ENCODE results near the gene SLC25A17.
"Not testable (repeated sequence)": the region's sequence is repeated elsewhere in the genome, so short reads cannot be mapped to it uniquely, and the experiment has no call there.

DNA sequence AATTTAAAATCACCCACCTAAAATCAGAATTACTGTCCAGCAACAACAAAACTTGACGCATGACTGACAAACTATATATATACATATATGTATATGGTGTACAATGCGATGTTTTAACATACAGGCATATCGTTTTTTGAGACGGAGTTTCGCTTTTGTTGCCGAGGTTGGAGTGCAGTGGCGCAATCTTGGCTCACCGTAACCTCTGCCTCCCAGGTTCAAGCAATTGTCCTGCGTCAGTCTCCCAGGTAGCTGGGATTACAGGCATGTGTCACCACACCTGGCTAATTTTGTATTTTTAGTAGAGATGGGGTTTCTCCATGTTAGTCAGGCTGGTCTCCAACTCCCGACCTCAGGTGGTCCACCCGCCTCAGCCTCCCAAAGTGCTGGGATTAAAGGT is 26.7 kb upstream of the SLC25A17 start:
- TF ChIP-seq, protein P1, sequence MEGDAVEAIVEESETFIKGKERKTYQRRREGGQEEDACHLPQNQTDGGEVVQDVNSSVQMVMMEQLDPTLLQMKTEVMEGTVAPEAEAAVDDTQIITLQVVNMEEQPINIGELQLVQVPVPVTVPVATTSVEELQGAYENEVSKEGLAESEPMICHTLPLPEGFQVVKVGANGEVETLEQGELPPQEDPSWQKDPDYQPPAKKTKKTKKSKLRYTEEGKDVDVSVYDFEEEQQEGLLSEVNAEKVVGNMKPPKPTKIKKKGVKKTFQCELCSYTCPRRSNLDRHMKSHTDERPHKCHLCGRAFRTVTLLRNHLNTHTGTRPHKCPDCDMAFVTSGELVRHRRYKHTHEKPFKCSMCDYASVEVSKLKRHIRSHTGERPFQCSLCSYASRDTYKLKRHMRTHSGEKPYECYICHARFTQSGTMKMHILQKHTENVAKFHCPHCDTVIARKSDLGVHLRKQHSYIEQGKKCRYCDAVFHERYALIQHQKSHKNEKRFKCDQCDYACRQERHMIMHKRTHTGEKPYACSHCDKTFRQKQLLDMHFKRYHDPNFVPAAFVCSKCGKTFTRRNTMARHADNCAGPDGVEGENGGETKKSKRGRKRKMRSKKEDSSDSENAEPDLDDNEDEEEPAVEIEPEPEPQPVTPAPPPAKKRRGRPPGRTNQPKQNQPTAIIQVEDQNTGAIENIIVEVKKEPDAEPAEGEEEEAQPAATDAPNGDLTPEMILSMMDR (IDR thresholded peaks at IDR 0.05) = not testable (repeated sequence)
- TF ChIP-seq POLR2A (IDR thresholded peaks at IDR 0.05) = not testable (repeated sequence)

Measured in body of pancreas (tissue), 4 donors.